Keratinocyte (primary cell): ENCODE results near the gene PTPDC1.

Experiments used
- CTCF ChIP-seq, 3 experiments: IDR thresholded peaks in 1 of 3; conservative IDR thresholded peaks in 1 of 3; optimal IDR thresholded peaks in 1 of 3; 2 replicates in 2 of 3; 3 replicates in 1 of 3; pipeline versions ENCODE3 to v1.5.1; 2011; ENCODE audit warnings: low read length in 3 of 3, mild to moderate bottlenecking in 3 of 3, moderate library complexity in 2 of 3, control low read depth in 1 of 3, inconsistent platforms in 1 of 3; ENCODE audit not compliant: insufficient read depth in 2 of 3; ENCODE audit errors: extremely low read depth in 1 of 3
- EZH2 ChIP-seq: IDR thresholded peaks from one replicate; pipeline ENCODE4 v1.6.1; 2012; ENCODE audit warnings: inconsistent platforms, mild to moderate bottlenecking, low read length, moderate library complexity

DNA sequence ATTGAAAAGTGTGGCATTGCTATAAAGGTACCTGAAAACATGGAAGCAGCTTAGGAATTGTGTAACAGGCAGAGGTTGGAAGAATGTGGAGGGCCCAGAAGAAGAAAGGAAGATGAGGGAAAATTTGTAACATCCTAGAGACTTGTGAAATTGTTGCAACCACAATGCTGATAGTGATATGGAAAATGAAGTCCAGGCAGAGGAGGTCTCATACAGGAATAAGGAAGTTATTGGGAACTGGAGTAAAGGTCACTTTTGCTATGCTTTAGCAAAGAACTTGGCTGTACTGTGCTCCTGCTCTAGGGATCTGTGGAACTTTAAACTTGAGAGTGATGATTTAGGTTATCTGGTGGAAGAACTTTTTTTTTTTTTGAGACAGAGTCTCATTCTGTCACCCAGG is 43.5 kb downstream of the PTPDC1 start:
- no peak for TF ChIP-seq CTCF (optimal IDR thresholded peaks at IDR 0.05 in 1 of 3, IDR thresholded peaks at IDR 0.05 in 1 of 3, conservative IDR thresholded peaks at IDR 0.05 in 1 of 3; ENCODE audit: extremely low read depth in 1 of 3, insufficient read depth in 2 of 3, low read length in 3 of 3)
- TF ChIP-seq EZH2, result no peak
